Activated CD4-positive, alpha-beta T cell treated with anti-CD3 and anti-CD28 coated beads for 36 hours (primary cell): ENCODE measurements around the gene HCCS. TPM values are rescaled to one million over a fixed set of nuclear protein-coding genes. Genes with fewer than 3 reads are reported as not detected.

ENCODE experiments used
- ATAC-seq: fragments of 200-7000 bp; cut with Tn5 transposase; one replicate; pipeline ENCODE4 v1.10.0; 2021; ENCODE audit warnings: mild to moderate bottlenecking, moderate library complexity
- CTCF ChIA-PET: fragments of 350-600 bp; sonication (Branson Sonifier 250); formaldehyde crosslinking; loops from one replicate; lab custom pipeline; 2021; ENCODE audit warnings: antibody characterized with exemption; lab: Charles Lee
- POLR2A ChIA-PET: fragments of 350-600 bp; sonication (Branson Sonifier 250); formaldehyde crosslinking; loops from one replicate; lab custom pipeline; 2021; ENCODE audit warnings: antibody characterized with exemption, inconsistent platforms; lab: Charles Lee
- DNase-seq: peaks from one replicate; pipeline ENCODE4 v3.0.0-alpha.2; 2020
- H3K27ac Mint-ChIP-seq: one replicate; pipeline ENCODE4 v1.8.0; 2021; ENCODE audit warnings: mixed read lengths
- H3K27me3 Mint-ChIP-seq: one replicate; pipeline ENCODE4 v1.8.0; 2021; ENCODE audit warnings: mixed read lengths
- H3K36me3 Mint-ChIP-seq: one replicate; pipeline ENCODE4 v1.8.0; 2021; ENCODE audit warnings: low read depth, mixed read lengths
- H3K4me1 Mint-ChIP-seq: one replicate; pipeline ENCODE4 v1.8.0; 2021; ENCODE audit warnings: mixed read lengths
- H3K4me3 Mint-ChIP-seq: one replicate; pipeline ENCODE4 v1.8.0; 2021; ENCODE audit warnings: mild to moderate bottlenecking, moderate library complexity, mixed read lengths
- H3K9me3 Mint-ChIP-seq: one replicate; pipeline ENCODE4 v1.8.0; 2021; ENCODE audit warnings: low read depth, mixed read lengths
- intact Hi-C, 2 experiments: fragments of 100-400 bp; cut with DNase I in 1 of 2; cut with micrococcal nuclease in 1 of 2; formaldehyde crosslinking; loops; one replicate each; pipeline versions ENCODE4 v1.14.2 to v1.15.1; 2022 to 2024; cut with DNase I, micrococcal nuclease
- total RNA-seq, 2 experiments: library from RNA; stranded (reverse); gene quantifications; one replicate each; pipeline ENCODE4 v1.2.3, GENCODE V29; 2021

The HCCS gene
- 10 to 100 TPM; 24.4 to 24.7 TPM for total RNA-seq

DNA sequence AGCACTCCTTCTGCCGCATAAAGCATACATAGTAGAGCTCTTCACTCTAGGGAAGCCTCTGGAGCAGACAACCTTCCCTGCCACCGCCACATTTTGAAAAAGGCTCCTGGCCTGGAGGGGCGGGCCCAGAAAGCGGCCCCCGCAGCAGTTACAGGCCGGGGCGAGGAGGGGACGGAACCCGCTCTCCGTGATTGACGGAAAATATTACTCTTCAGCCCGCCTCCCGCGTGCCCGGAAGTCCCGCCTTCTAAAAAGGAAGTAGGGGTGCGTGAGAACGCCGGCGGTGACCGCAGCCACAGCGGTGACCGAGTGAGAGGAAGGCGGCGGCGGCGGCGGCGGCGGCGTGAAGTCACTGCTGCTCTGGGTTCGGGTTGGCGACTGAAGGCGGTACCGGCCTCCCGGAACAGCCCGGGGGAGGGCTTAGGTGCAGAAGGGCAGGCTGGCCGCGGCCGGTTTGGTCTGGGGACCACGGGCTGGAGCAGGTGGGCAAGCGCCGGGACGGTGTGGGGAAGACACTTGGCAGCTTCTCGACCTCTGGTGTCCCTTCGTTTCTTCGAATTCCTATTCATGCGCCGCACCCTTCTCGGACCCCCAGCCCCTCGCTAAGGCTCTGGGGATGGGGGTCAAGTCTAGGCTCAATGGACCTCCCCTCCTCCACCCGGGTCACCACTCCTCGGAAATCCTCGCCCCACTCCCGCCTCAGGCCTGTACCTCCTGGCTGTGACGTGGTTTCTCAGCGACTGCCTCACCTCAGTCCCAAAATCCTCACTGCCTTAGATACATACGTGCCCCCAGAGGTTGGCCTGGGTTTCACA is at the start of gene HCCS:
TSS of gene HCCS (plus strand) at position 296 of the 815 bp plus-strand sequence. CDS start 729 bp downstream, outside the sequence.
- CTCF ChIA-PET = no interaction called here
- H3K27me3 Mint-ChIP-seq = no peaks in the 10 kb centered on the region
- H3K36me3 Mint-ChIP-seq = peaks cover 13% of the 10 kb centered on the region
- intact Hi-C loops = loop anchor here (2.0 to 5.0 kb wide), 4 partner anchors 648 to 1096 kb away; partner anchors contain the start of gene MSL3 (in 1 of the 2)
- peak; percentile 92 for ATAC-seq
- H3K4me3 Mint-ChIP-seq = no peak within 1 kb of the TSS
- POLR2A ChIA-PET = no interaction called here
- peak; percentile 88 for DNase-seq
- no peaks in the 10 kb centered on the region for H3K9me3 Mint-ChIP-seq
- H3K4me1 Mint-ChIP-seq = peaks cover 22% of the 10 kb centered on the region
- peak within 1 kb of the TSS; percentile 95 for H3K27ac Mint-ChIP-seq

DNA sequence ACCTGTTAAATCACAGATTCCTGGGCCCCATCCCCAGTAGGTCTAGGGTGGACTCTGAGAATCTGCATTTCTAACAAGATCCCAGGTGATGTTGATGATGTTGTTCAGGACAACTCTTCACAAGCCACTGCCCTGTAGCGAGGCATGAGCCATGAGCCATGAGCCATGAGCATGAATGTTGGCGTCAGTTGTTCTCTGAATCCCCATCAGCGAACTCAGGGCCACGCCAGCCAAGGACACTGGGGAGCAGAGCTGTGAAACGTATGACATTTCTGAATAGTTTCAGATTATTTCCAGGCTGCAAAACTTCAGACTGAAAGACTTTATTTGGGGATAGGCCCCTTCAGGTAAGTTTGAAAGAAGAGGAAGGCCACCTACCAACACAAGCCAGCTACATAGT is 46.9 kb upstream of the HCCS start:
- H3K36me3 Mint-ChIP-seq = no peaks in the 10 kb centered on the region
- no peak for DNase-seq
- ChIA-PET CTCF (no interaction called here), POLR2A (no interaction called here)
- H3K4me1 Mint-ChIP-seq = no peaks in the 10 kb centered on the region
- no peak overlapping the region for H3K27ac Mint-ChIP-seq
- H3K9me3 Mint-ChIP-seq = no peaks in the 10 kb centered on the region
- no peaks in the 10 kb centered on the region for H3K27me3 Mint-ChIP-seq
- ATAC-seq = no peak
- intact Hi-C loops = no loop called here
- no peak overlapping the region for H3K4me3 Mint-ChIP-seq

DNA sequence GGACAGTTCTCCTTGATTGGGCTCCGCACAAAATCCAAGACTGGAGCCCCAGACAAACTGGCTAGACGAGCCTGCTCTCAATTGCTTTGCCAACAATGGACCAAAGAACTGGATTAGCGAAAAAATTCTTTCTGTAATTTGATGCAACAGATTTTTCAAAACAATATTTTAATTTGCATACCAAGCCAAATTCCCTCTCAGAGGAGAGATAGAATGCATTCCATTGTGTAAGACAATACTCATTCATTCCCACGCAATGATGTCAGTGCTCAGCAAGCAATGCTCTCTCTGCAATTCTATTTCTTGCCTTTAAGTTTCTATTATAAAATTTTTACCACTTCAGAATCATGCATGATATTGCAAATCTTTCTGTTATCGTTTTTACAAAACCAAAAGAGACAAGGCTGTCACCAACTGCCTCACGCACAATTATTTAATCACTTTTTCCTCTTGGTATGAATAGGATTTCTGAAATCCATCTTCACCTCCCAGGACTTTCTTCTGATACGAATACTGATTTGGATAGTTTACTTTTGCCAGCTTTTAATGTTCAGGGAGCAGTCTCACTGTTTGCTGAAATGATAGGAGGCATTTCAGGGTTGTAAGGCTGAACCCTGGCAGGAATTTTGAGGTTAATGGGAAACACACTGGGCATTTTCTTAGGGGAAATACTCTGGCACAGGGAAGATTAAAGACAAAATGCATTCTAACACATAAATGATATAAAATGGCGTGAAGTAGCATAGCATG is 46.1 kb upstream of the HCCS start:
- H3K4me3 Mint-ChIP-seq = no peak overlapping the region
- H3K27ac Mint-ChIP-seq = no peak overlapping the region
- DNase-seq = no peak
- no peak for ATAC-seq
- ChIA-PET CTCF (no interaction called here), POLR2A (no interaction called here)
- intact Hi-C loops = no loop called here
- no peaks in the 10 kb centered on the region for H3K36me3 Mint-ChIP-seq
- no peaks in the 10 kb centered on the region for H3K27me3 Mint-ChIP-seq
- H3K4me1 Mint-ChIP-seq = no peaks in the 10 kb centered on the region
- no peaks in the 10 kb centered on the region for H3K9me3 Mint-ChIP-seq

DNA sequence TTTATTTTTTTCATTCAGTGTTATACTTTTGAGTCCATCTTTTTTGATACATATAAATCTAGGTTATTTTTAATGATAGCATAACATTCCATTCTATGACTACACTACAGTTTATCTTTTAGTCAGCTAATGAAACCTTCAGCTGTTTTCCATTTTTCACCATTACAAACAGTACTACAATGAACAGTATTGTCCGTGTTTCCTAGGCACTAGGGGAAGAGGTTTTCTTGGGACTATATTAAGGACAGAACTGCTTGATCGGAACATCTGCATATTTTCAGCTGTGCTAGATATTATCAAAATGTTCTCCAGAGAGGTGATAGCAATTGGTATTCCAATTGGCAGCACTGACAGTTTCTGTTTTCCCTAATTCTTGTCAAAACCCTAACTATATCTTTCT is 44.3 kb upstream of the HCCS start:
- DNase-seq = no peak
- intact Hi-C loops = no loop called here
- Mint-ChIP-seq H3K27ac (no peak overlapping the region), H3K4me3 (no peak overlapping the region), H3K27me3 (no peaks in the 10 kb centered on the region), H3K4me1 (no peaks in the 10 kb centered on the region), H3K9me3 (no peaks in the 10 kb centered on the region), H3K36me3 (no peaks in the 10 kb centered on the region)
- ChIA-PET CTCF (no interaction called here), POLR2A (no interaction called here)
- ATAC-seq = no peak

DNA sequence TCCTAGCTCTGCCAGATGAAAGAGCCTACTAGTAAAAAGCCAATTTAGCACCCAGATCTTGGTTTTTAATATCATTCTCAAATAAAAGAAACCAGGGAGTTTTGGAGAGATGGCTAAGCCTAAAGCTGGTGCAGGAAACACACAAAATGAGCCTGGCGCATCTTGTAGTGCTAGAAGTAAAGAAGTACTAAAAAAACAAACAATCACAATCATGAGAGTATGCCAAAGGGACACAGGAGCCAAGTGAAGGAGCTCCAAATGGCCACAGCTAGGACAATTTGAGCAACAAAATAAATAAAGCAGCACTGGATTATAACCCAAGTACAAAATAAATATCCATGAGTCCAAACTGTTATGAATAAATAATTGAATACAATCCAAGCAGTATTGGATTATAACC is 37.8 kb upstream of the HCCS start:
- no peaks in the 10 kb centered on the region for H3K36me3 Mint-ChIP-seq
- no peak overlapping the region for H3K4me3 Mint-ChIP-seq
- H3K4me1 Mint-ChIP-seq = no peaks in the 10 kb centered on the region
- DNase-seq = no peak
- no peaks in the 10 kb centered on the region for H3K9me3 Mint-ChIP-seq
- ChIA-PET CTCF (no interaction called here), POLR2A (no interaction called here)
- intact Hi-C loops = no loop called here
- H3K27ac Mint-ChIP-seq = no peak overlapping the region
- no peak for ATAC-seq
- H3K27me3 Mint-ChIP-seq = no peaks in the 10 kb centered on the region

DNA sequence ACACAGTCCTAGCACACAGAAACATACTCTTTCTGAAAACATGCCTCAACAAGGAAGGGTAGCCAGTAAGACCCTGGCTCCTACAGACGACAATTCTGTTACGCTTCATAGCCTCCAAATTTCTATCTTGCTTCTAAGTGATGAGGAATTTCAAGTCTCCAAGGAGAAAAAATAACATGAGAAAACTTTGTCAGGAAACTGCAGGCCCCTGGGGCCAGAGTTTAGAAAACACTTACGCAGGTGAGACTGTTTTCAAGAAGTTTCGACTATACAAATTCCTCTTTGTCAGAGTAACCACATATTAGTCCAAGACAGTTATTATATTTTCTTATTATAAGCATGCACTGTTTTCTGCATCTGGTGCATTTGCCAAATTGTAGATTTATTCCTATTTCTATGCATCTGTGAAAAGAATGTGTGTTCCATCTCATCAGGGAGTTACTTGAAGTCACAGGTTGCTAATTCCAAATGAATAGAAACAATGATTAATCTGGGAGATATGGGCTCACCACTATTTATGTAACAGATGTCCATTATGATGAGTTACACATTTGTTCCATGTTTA is 30.3 kb upstream of the HCCS start:
- Mint-ChIP-seq H3K4me3 (no peak overlapping the region), H3K27ac (no peak overlapping the region), H3K9me3 (no peaks in the 10 kb centered on the region), H3K4me1 (no peaks in the 10 kb centered on the region), H3K36me3 (no peaks in the 10 kb centered on the region), H3K27me3 (no peaks in the 10 kb centered on the region)
- ChIA-PET CTCF (no interaction called here), POLR2A (no interaction called here)
- intact Hi-C loops = no loop called here
- DNase-seq (no peak), ATAC-seq (no peak)

DNA sequence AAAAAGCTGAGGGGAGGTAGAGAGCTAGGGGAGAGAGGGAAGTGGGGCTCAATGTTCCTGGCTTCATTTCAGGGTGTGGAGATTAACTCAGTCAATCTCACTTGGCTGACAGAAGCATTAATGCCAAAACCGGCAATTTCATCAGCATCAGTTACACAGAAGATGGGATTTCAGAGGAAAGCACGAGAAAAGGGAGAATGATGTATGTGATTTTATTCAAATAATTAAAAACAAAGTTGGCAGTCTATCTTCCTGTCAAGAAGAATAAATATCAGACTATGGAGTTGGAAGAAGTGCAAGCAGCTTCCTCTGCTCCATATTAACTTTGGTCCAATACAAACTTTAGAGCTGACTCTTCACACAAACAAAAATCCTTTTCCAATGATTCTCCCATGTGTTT is 29.6 kb upstream of the HCCS start:
- Mint-ChIP-seq H3K27me3 (no peaks in the 10 kb centered on the region), H3K4me3 (no peak overlapping the region), H3K27ac (no peak overlapping the region), H3K4me1 (no peaks in the 10 kb centered on the region), H3K36me3 (no peaks in the 10 kb centered on the region), H3K9me3 (no peaks in the 10 kb centered on the region)
- CTCF ChIA-PET = no interaction called here
- POLR2A ChIA-PET = no interaction called here
- intact Hi-C loops = no loop called here
- no peak for DNase-seq
- no peak for ATAC-seq

DNA sequence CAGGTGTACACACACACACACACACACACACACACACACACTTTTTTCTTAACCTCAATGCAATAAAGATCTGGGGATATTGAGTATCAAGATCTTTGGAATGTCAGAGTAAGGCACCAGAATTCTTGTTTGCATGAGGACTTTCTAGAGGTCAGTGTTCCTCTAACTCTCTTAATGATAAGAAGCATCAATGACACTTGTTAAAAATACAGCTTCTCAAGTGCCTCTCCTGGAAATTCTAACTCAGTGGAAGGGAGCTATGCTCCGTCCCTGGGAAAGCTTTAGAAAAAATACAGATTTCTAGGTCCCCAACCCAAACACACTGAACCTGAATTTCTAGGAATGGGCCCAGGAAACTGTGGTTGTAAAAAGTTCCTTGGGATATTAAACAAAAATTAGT is 25.8 kb upstream of the HCCS start:
- no peaks in the 10 kb centered on the region for H3K4me1 Mint-ChIP-seq
- DNase-seq = no peak
- no peak overlapping the region for H3K27ac Mint-ChIP-seq
- intact Hi-C loops = no loop called here
- H3K4me3 Mint-ChIP-seq = no peak overlapping the region
- ChIA-PET CTCF (no interaction called here), POLR2A (no interaction called here)
- H3K36me3 Mint-ChIP-seq = peaks cover under 1% of the 10 kb centered on the region
- no peak for ATAC-seq
- peaks cover 5% of the 10 kb centered on the region for H3K9me3 Mint-ChIP-seq
- no peaks in the 10 kb centered on the region for H3K27me3 Mint-ChIP-seq

DNA sequence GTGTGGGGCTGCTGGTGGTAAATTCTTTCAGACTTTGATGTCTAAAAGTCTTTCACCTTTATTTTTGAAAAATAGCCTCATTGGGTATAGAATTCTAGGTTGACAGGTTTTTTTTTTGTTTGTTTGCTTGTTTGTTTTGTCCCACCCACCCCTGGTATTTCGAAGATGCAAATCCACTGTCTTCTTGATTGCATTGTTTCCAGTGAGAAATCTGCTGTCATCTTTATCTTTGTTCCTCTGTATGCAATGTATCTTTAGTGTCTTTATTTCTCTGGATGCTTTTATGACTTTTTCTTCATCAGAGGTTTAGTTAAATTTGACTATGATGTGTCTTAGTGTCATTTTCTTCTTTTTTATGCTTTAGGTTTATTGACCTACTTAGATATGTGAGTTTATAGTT is 21.3 kb upstream of the HCCS start:
- Mint-ChIP-seq H3K4me3 (no peak overlapping the region), H3K27ac (no peak overlapping the region), H3K4me1 (no peaks in the 10 kb centered on the region), H3K27me3 (no peaks in the 10 kb centered on the region), H3K9me3 (peaks cover 9% of the 10 kb centered on the region), H3K36me3 (peaks cover 2% of the 10 kb centered on the region)
- POLR2A ChIA-PET = no interaction called here
- CTCF ChIA-PET = no interaction called here
- ATAC-seq (no peak), DNase-seq (no peak)
- intact Hi-C loops = no loop called here

DNA sequence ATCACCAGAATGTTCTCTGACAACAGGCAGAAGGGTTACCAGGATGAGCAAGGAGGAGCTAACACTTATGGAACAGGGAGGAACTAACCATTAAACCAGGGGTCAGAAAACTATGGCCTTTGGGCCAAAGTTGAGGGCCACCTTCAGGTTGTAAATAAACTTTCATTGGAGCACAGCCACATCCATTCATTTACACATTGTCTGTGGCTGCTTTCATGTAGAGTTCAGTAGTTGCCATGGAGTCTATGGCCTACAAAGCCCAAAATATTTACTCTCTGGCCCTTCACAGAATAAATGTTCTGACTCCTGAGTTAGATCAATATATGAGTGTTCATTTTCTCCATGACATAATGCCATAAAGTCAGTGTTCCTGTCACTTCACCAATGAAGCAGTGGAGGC is 13.2 kb upstream of the HCCS start:
- intact Hi-C loops = no loop called here
- H3K36me3 Mint-ChIP-seq = no peaks in the 10 kb centered on the region
- CTCF ChIA-PET = no interaction called here
- no peak for ATAC-seq
- no peak overlapping the region for H3K27ac Mint-ChIP-seq
- H3K4me3 Mint-ChIP-seq = no peak overlapping the region
- H3K27me3 Mint-ChIP-seq = no peaks in the 10 kb centered on the region
- DNase-seq = no peak
- no peaks in the 10 kb centered on the region for H3K9me3 Mint-ChIP-seq
- POLR2A ChIA-PET = no interaction called here
- peaks cover 2% of the 10 kb centered on the region for H3K4me1 Mint-ChIP-seq

DNA sequence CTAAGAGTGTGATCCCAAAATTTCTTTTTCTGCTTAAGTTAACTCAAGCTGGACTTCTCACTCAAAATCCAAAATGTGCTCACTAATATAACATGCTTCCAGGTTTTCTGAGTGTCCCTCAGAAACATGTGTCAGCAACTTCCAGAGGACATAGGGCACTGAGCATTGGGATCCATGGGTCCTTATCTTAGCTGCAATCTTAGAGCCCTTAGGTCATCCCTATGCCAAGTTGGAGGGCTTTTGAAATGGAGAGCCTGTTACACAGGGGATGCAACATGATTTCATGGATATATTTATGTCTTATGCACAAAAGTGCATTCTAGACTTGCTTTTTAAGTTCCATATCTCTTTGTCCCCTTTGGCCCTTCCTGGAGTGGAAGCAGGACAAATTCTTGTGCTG is 11.7 kb upstream of the HCCS start:
- no peak for DNase-seq
- POLR2A ChIA-PET = no interaction called here
- ATAC-seq = no peak
- no peak overlapping the region for H3K4me3 Mint-ChIP-seq
- intact Hi-C loops = no loop called here
- no peaks in the 10 kb centered on the region for H3K9me3 Mint-ChIP-seq
- H3K36me3 Mint-ChIP-seq = no peaks in the 10 kb centered on the region
- CTCF ChIA-PET = no interaction called here
- peaks cover 5% of the 10 kb centered on the region for H3K4me1 Mint-ChIP-seq
- no peak overlapping the region for H3K27ac Mint-ChIP-seq
- no peaks in the 10 kb centered on the region for H3K27me3 Mint-ChIP-seq
